GM23338 (cell line): ENCODE measurements around the gene PLEKHB1. TPM values are rescaled to one million over a fixed set of nuclear protein-coding genes. Genes with fewer than 3 reads are reported as not detected.
A peak's percentile ranks its signal among the peaks of the same experiment; 100 is the strongest.

Experiments used
- ATAC-seq: fragments of 200-7000 bp; cut with Tn5 transposase; 3 replicates; pipeline ENCODE4 v1.9.1; 2020
- DNase-seq: peaks from one replicate; pipeline ENCODE4 v3.0.0-alpha.2; 2015; ENCODE audit warnings: low spot score
- H2AFZ ChIP-seq: fragments of 200-600 bp; sonication (generic); 2 replicates; pipeline ENCODE4 v1.8.0; 2016; ENCODE audit warnings: antibody characterized with exemption, mild to moderate bottlenecking, moderate library complexity
- H3F3A ChIP-seq: fragments of 200-600 bp; sonication (generic); replicated peaks from 2 replicates; pipeline ENCODE4 v1.8.0; 2017; ENCODE audit warnings: antibody characterized with exemption, mixed run types, low read depth
- H3K27ac ChIP-seq: fragments of 200-600 bp; sonication (generic); 2 replicates; pipeline ENCODE4 v1.6.1; 2016; ENCODE audit warnings: low read depth
- H3K27me3 ChIP-seq: fragments of 200-600 bp; sonication (generic); 2 replicates; pipeline ENCODE4 v1.8.0; 2016; ENCODE audit warnings: mild to moderate bottlenecking, mixed run types, moderate library complexity; ENCODE audit not compliant: insufficient read depth
- H3K36me3 ChIP-seq: fragments of 200-600 bp; sonication (generic); 2 replicates; pipeline ENCODE4 v1.8.0; 2016; ENCODE audit warnings: mild to moderate bottlenecking; ENCODE audit not compliant: insufficient read depth
- H3K4me1 ChIP-seq: fragments of 200-600 bp; sonication (generic); 2 replicates; pipeline ENCODE4 v1.8.0; 2016; ENCODE audit warnings: mild to moderate bottlenecking, moderate library complexity; ENCODE audit not compliant: insufficient read depth
- H3K4me2 ChIP-seq: fragments of 200-600 bp; sonication (generic); 2 replicates; pipeline ENCODE4 v1.7.1; 2017; ENCODE audit warnings: mixed run types
- H3K4me3 ChIP-seq: fragments of 200-600 bp; sonication (generic); 2 replicates; pipeline ENCODE4 v1.6.1; 2016; ENCODE audit warnings: mixed run types
- H3K79me2 ChIP-seq: fragments of 200-600 bp; sonication (generic); replicated peaks from 2 replicates; pipeline ENCODE4 v1.8.0; 2017; ENCODE audit warnings: mild to moderate bottlenecking; ENCODE audit not compliant: insufficient read depth
- H3K9me2 ChIP-seq: fragments of 200-600 bp; sonication (generic); 2 replicates; pipeline ENCODE4 v1.8.0; 2017; ENCODE audit not compliant: insufficient read depth
- H4K20me1 ChIP-seq: fragments of 200-600 bp; sonication (generic); replicated peaks from 2 replicates; pipeline ENCODE4 v1.8.0; 2017; ENCODE audit warnings: mild to moderate bottlenecking; ENCODE audit not compliant: insufficient read depth
- H3K27ac Mint-ChIP-seq: 2 replicates; pipeline ENCODE4 v1.8.0; 2020; ENCODE audit warnings: inconsistent platforms, mild to moderate bottlenecking, moderate library complexity, mixed read lengths
- H3K27me3 Mint-ChIP-seq: 3 replicates; pipeline ENCODE4 v1.8.0; 2022; ENCODE audit warnings: low read depth, mild to moderate bottlenecking, moderate library complexity, mixed read lengths, inconsistent platforms; ENCODE audit not compliant: insufficient read depth, poor library complexity
- H3K36me3 Mint-ChIP-seq: 3 replicates; pipeline ENCODE4 v1.8.0; 2021; ENCODE audit warnings: low read depth, mild to moderate bottlenecking, inconsistent platforms, moderate library complexity, mixed read lengths
- H3K4me1 Mint-ChIP-seq: 3 replicates; pipeline ENCODE4 v1.8.0; 2020; ENCODE audit warnings: mild to moderate bottlenecking, inconsistent platforms, mixed read lengths
- H3K4me3 Mint-ChIP-seq: 3 replicates; pipeline ENCODE4 v1.8.0; 2021; ENCODE audit warnings: moderate library complexity, mild to moderate bottlenecking, inconsistent platforms, mixed read lengths
- H3K9me3 Mint-ChIP-seq: 3 replicates; pipeline ENCODE4 v1.8.0; 2020; ENCODE audit warnings: moderate library complexity, mild to moderate bottlenecking, inconsistent platforms, mixed read lengths
- CREB1 ChIP-seq: fragments of 250-450 bp; sonication (Bioruptor Pico); IDR thresholded peaks from 2 replicates; pipeline ENCODE4 v1.5.0; 2020; ENCODE audit warnings: low read depth, mild to moderate bottlenecking, moderate library complexity
- EZH2 ChIP-seq: fragments of 200-600 bp; sonication (generic); IDR thresholded peaks from one replicate; pipeline ENCODE4 v1.8.0; 2017; ENCODE audit warnings: antibody characterized with exemption, mild to moderate bottlenecking, low read depth; ENCODE audit not compliant: unreplicated experiment
- EZH2phosphoT487 ChIP-seq: fragments of 200-600 bp; sonication (generic); IDR thresholded peaks from one replicate; pipeline ENCODE4 v1.8.1; 2018; ENCODE audit warnings: antibody characterized with exemption; ENCODE audit not compliant: unreplicated experiment
- NANOG ChIP-seq: IDR thresholded peaks from 2 replicates; pipeline ENCODE4 v1.6.1; 2016; ENCODE audit warnings: antibody characterized with exemption, borderline replicate concordance
- POLR2AphosphoS5 ChIP-seq: IDR thresholded peaks from 2 replicates; pipeline ENCODE4 v1.6.1; 2016; ENCODE audit warnings: antibody characterized with exemption, low read depth
- polyA plus RNA-seq: library from polyadenylated mRNA; unstranded; fragments of >200 nt; fragmentation: Nextera tagmentation; extraction: Ambion mirVana; gene quantifications from 2 replicates; pipeline ENCODE4 v1.2.1, GENCODE V29; 2016
- total RNA-seq: library from RNA; depleted of rRNA; stranded (reverse); fragments of >200 nt; shearing (Covaris generic); gene quantifications from 2 replicates; pipeline ENCODE4 v1.2.3, GENCODE V29; 2014
- TF ChIP-seq, protein P1 (sequence below): IDR thresholded peaks from 2 replicates; pipeline ENCODE4 v1.6.1; 2016; ENCODE audit warnings: antibody characterized with exemption

The PLEKHB1 gene
- total and polyA plus RNA-seq, 2 experiments from 2014 or later, result 20.1 to 20.8 TPM

- Mint-ChIP-seq H3K27me3 (peaks cover 19% of the 10 kb centered on the region), H3K9me3 (no peaks in the 10 kb centered on the region), H3K4me3 (no peak overlapping the region), H3K4me1 (peaks cover 12% of the 10 kb centered on the region), H3K36me3 (no peaks in the 10 kb centered on the region), H3K27ac (no peak overlapping the region)
- H3K4me1 ChIP-seq, result peaks cover 7% of the 10 kb centered on the region
- H3K27me3 ChIP-seq, result peaks cover 29% of the 10 kb centered on the region
- DNase-seq (no peak), ATAC-seq (no peak)
- H3F3A ChIP-seq, result peaks cover 5% of the 10 kb centered on the region
- H3K27ac ChIP-seq, result no peak overlapping the region
- no peaks in the 10 kb centered on the region for H4K20me1 ChIP-seq
- peaks cover 2% of the 10 kb centered on the region; the same call in 1 of the 2 replicates for H3K9me2 ChIP-seq
- H3K36me3 ChIP-seq, result no peaks in the 10 kb centered on the region
- no peak overlapping the region for H2AFZ ChIP-seq
- H3K4me3 ChIP-seq, result no peak overlapping the region
- H3K4me2 ChIP-seq, result no peak overlapping the region
- H3K79me2 ChIP-seq, result no peaks in the 10 kb centered on the region
- no peak for TF ChIP-seq EZH2
These were observed 4.7 kb upstream of the PLEKHB1 start for GRCh38 chr11:73641668-73642067.

DNA sequence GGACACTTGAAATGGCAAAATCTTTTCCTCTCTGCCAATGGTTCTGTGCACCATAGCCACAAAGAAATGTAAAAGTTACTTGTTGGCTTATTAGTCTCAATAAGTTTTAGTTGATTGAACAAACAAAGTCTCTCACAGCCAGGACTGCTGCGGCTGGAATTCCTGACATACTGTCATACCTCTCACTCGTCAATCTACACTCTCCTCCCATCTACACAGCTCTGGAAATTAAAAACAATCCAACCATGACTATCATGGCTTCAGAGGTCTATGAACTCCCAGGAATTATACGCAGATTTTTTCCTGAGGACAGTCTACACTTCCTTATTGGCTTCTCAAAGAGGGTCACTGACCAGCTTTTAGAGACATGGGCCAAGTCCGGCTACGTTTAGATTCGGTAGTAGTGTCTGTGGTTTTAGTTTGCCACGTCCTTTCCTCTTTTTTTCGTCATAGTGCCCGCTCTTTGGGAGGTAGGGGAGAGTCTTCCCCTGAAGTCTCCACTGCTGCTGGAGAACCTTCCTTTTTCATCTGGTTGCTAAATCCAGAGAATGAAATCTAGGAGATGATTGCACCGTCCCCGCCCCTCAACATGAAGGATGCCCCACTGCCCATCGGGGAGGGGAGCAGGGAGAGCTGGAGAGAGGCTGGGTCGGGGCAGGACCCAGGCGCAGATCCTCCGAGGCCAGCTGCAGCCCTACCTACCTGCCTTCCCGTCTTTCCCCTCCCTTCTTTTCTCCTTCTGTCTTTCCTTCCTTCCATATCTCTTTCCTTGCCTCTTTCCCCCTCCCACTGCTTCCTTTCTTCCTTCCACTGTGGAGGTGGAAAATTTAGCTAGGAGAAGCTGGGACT, 1.0 kb upstream of the PLEKHB1 start:
- Histone ChIP-seq H3K27ac (0 out of 2 replicates have a peak overlapping the region, but pooled peaks have one; percentile 6), H3K9me2 (no peaks in the 10 kb centered on the region), H3K27me3 (peaks cover 34% of the 10 kb centered on the region), H3K4me2 (peak overlapping the region; percentile 100), H3K4me3 (peak overlapping the region; percentile 89), H4K20me1 (no peaks in the 10 kb centered on the region), H3F3A (peaks cover 10% of the 10 kb centered on the region), H2AFZ (peak overlapping the region; percentile 99), H3K4me1 (peaks cover 23% of the 10 kb centered on the region), H3K36me3 (no peaks in the 10 kb centered on the region), H3K79me2 (no peaks in the 10 kb centered on the region)
- DNase-seq, result peak; percentile 62
- TF ChIP-seq NANOG (no peak), EZH2 (peak; percentile 47)
- H3K4me1 Mint-ChIP-seq, result peaks cover 36% of the 10 kb centered on the region
- H3K36me3 Mint-ChIP-seq, result no peaks in the 10 kb centered on the region
- peaks cover 24% of the 10 kb centered on the region for H3K27me3 Mint-ChIP-seq
- no peaks in the 10 kb centered on the region for H3K9me3 Mint-ChIP-seq
- peak overlapping the region; percentile 81 for H3K4me3 Mint-ChIP-seq
- no peak overlapping the region for H3K27ac Mint-ChIP-seq
- peak; percentile 42 for ATAC-seq

DNA sequence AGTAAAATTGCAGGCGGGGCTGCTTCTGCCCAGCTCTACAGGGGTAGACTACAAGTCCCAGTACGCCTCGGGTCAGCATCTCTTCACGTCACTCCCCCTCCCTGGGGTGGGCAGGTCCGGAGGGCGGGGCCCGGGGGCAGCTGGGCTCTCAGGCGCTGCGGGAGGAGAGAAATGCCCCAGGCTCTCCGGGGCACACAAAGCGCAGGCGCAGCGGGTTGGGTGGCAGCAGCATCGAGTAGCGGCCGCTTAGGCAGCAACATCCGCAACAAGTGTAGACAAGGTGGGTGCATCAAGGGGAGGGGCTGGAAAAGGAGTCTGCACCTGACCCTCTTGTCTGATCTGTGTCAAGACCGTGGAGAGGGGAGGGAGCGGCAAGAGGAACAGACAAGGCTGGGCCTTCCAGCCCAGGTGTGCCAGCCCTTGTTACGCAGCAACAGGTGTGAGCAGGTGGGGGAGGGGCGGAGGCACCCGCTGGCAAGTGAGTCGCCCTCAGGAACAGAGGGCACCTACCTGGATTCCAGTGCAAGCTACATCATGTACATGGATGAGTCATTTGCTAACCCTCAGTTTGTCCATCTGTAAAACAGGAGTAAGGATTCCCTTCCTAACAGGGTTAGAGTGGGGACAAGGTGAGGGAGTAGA, 1.2 kb downstream of the PLEKHB1 start:
- ATAC-seq (peak; percentile 82), DNase-seq (peak; percentile 97)
- Histone ChIP-seq H3K27me3 (peaks cover 33% of the 10 kb centered on the region), H2AFZ (peak overlapping the region; percentile 40; the same call in 1 of the 2 replicates), H3K36me3 (no peaks in the 10 kb centered on the region), H4K20me1 (no peaks in the 10 kb centered on the region), H3K27ac (no peak overlapping the region), H3K4me1 (peaks cover 23% of the 10 kb centered on the region), H3K4me3 (peak overlapping the region; percentile 89), H3K9me2 (no peaks in the 10 kb centered on the region), H3F3A (peaks cover 10% of the 10 kb centered on the region), H3K79me2 (no peaks in the 10 kb centered on the region), H3K4me2 (peak overlapping the region; percentile 100)
- Mint-ChIP-seq H3K4me1 (peaks cover 45% of the 10 kb centered on the region), H3K9me3 (no peaks in the 10 kb centered on the region), H3K27ac (peak overlapping the region; percentile 82; the same call in 1 of the 2 replicates), H3K36me3 (no peaks in the 10 kb centered on the region), H3K4me3 (peak overlapping the region; percentile 81), H3K27me3 (peaks cover 26% of the 10 kb centered on the region)
- TF ChIP-seq, protein P1, sequence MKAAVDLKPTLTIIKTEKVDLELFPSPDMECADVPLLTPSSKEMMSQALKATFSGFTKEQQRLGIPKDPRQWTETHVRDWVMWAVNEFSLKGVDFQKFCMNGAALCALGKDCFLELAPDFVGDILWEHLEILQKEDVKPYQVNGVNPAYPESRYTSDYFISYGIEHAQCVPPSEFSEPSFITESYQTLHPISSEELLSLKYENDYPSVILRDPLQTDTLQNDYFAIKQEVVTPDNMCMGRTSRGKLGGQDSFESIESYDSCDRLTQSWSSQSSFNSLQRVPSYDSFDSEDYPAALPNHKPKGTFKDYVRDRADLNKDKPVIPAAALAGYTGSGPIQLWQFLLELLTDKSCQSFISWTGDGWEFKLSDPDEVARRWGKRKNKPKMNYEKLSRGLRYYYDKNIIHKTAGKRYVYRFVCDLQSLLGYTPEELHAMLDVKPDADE, result peak; percentile 61; the same call in 1 of the 2 replicates
- TF ChIP-seq EZH2phosphoT487 (no peak), POLR2AphosphoS5 (peak; percentile 43; the same call in 1 of the 2 replicates), CREB1 (CRISPR knock-in tag) (peak; percentile 88)
